NOMO-1 treated with DMSO at 0.1 percent for 48 hours (cell line): ENCODE data around the gene LRRC73.
"Not testable (repeated sequence)": the region's sequence is repeated elsewhere in the genome, so short reads cannot be mapped to it uniquely, and the experiment has no call there.

Experiments used
- DNase-seq: peaks from one replicate; lab custom pipeline; 2025; ENCODE audit not compliant: unreplicated experiment; lab: John Stamatoyannopoulos, UW

The LRRC73 gene

DNA sequence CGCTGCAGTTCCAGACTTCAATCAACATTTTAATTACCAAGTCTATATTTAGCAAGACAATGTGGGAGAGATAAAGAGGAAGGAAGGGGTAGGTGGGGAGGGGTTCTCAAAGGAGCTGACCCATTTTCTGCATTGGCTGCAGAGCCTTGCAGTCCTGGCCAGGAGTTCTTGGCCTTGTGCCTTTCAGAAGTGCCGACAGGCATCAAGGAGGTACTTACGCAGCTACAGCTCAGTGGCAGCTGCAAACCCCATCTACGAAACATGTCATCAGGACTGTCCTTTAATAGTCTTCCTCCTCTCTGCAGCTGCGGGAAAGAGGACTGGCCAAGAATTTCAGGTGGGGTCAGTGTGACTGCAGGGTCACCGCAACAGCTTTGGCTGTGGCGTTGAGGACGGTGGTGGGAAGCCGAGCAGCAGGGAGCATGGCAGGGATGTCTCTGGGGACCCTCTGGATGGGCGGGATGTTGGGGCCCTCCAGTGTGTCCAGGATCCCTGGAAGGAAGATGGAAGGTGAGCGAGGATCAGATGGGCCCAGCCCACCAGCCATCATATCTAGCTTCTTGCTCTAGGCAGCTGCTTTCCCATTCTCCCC is 1.8 kb upstream of the LRRC73 start:
- DNase-seq = no peak

DNA sequence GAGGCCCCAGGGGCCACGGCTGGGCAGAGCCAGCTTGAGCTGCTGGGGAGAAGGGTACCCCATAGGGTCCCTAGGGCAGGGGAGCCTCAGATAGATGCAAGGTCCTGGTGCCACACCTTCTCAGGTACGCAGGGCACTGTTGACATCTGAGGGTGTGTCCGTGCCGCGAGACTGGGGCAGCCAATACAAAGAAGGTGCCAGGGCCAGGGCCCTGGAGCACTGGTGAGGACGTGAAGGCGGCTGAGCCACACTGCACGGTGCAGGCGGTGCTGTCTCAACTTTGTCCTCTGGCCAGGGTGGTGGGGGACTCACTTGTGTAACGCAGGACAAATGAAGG is 649 bp upstream of the LRRC73 start:
- DNase-seq = no peak

DNA sequence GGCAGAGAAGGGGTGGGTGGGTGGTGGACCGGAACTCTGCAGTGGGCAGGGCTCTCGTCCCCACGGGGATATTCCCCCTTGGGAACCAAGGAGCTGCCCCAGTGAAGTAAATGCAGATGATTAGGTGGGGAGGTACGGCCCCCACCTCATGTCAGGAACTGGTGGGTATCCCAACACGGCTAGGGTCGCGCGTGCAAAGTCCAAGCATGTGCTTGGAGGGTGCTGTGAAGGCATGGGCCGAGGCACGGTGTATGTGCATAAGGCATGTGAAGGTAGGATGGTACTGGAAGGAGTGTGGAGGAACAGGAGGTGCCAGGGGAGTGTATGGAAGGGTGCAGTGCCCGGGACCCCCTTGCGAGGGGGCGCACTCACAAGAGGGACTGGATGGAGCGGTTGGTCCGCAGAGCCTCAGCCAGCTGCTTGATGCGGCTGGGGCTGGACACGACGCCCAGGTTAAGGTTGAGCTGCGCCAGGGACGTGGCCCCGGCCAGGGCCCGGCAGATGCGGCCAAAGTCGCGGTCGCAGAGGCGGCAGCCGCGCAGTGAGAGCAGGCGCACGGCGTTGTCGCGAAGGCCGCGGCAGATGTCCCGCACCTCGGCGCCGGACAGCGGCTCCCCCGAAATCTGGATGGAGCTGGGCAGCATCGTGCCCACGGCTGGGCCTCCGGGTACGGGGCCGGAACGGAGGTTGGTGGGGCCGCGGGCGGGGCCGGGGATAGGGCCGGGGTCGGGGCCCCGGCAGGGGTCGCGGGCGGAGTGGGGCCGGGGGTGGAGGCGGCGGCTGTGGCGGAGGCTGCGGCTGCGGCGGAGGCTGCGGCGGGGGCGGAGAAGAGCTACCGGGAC is 783 bp downstream of the LRRC73 start:
- no peak for DNase-seq

DNA sequence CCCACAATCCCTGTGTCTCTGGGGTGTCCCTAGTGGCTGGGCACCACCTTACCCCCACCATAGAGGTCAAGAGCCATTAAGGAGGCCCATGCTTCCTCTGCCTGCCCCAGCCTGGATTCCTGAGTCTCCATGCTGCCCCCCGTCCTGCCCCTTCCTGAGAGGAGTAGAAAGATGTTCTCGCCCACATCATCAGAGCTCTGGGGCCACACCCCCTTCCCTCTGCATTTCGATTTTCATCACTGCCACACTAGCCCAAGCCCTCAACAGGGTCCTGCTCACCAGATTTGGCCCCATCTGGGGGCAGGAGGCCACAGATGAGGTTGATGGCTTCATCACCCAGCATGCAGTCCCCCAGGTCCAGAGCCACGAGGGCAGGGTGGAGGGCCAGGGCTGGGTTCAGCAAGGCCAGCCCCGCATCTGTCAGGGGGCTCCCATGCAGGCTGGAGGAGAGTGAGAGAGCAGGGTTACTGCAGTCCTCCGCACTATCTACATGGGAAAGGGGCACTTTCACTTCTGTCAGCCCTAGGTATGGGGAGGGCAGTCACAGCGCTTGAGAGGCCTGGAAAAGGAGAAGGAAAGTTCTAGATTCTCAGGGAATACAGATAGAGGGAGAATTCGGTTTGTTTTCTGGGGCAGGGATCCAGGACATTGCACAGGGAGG is 1.5 kb downstream of the LRRC73 start:
- no peak for DNase-seq

DNA sequence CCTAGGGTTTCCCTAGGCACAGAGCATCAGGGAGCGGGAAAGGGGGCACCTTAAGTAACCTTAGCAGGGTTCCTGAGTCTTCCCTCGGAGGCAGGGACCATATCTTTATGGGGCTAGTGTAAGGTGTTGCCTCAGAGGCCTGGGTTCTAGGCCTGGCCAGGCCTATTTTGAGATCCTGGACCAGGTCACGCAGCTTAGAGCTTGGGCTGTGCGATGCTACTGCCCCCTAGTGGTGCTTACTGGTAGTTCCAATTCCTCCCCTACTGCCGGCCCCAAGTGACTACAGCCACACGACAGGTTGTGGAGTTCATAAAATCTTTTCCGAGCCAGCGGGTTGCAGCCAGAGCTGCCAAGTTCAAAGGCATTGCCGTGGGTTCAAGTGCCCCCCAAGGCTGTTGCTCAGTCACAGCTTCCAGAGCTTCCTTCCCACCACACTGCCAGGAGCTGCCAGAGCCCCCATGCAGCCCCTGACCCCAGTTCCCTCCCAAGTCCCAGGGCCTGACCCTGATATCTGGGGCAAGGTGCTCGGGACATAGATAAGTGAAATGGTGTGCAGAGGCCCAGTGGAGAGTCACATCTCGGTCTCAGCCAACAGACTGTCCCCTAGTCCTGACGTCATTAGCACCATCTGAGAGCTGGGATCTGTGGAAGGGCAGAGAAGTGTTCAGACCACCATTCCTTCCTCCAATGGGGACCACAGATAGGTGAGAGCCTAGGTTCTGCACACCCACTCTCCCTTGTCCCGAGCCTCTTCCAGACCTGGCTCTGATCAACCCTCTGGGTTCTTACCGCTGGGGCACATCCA is 3.3 kb downstream of the LRRC73 start:
- DNase-seq = peak; percentile 72

DNA sequence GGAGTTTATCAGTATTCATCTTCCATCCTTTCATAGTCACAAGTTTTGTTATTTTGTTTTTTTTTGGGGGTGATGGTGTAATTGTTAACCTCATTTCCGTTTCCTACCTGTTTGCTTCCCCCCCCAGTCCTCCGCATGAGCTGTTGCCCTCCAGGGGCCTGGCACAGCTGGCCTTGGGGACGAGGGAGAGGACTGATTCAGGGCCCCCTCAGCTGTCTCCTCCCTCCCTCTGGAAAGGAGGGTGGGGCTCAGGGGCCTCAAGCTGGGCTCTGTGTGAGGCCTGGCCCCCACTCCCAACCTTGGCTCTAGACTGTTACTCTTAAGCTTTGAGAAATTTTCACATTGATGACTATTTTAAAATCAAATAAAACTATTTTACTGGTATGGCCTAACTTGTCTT is 4.0 kb downstream of the LRRC73 start:
- no peak for DNase-seq

DNA sequence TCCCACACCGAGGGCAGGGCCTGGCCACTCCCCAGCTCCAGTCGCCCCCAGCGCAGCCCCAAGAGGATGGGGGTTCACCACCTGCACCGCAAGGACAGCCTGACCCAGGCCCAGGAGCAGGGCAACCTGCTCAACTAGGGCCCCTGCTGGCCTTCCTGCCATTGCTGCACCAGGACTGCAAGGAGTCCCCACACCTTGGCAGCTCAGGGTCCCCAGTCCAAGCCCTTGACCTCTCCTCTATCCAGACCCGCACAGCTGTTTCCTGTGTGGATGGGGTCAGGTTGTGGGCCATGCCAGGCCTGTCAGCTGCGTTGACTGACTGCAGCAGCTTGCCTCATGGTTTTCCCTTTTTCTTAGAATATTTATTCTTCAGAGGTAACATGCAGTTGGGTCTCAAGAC is 4.4 kb downstream of the LRRC73 start:
- no peak for DNase-seq

DNA sequence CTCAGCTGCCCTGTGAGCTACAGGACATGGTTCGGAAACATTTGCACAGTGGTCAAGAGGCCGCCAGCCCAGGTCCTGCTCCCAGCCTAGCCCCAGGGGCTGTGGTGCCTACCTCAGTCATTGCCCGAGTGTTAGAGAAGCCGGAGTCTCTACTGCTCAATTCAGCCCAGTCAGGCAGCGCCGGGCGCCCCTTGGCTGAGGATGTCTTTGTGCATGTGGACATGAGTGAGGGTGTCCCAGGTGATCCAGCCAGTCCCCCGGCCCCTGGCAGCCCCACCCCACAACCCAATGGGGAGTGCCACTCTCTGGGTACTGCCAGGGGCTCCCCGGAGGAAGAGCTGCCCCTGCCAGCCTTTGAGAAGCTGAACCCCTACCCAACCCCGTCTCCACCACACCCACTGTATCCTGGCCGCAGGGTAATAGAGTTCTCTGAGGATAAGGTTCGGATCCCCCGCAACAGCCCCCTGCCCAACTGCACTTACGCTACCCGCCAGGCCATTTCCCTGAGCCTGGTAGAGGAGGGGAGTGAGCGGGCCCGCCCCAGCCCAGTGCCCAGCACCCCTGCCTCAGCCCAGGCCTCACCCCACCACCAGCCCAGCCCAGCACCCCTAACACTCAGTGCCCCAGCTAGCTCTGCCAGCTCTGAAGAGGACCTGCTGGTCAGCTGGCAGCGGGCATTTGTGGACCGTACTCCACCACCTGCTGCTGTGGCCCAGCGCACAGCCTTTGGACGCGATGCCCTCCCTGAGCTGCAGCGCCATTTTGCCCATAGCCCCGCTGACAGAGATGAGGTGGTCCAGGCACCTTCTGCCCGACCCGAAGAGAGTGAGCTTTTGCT is 5.2 kb downstream of the LRRC73 start:
- no peak for DNase-seq

DNA sequence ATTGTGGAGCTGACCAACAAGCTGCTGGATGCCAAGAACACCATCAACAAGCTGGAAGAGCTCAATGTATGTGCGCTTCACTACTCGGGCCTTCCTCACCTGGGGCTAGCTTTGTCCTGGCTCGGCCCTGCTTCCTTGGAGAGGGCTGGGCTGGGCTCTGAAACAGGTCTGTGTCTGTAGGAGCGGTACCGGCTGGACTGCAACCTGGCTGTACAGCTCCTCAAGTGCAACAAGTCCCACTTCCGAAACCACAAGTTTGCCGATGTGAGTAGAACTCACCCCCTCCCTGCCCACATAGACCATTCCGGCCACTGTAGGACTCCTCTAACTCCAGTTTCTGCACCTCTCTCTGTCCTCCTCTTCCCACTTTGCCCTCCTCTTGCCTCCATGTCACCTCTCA is 6.7 kb downstream of the LRRC73 start:
- no peak for DNase-seq

DNA sequence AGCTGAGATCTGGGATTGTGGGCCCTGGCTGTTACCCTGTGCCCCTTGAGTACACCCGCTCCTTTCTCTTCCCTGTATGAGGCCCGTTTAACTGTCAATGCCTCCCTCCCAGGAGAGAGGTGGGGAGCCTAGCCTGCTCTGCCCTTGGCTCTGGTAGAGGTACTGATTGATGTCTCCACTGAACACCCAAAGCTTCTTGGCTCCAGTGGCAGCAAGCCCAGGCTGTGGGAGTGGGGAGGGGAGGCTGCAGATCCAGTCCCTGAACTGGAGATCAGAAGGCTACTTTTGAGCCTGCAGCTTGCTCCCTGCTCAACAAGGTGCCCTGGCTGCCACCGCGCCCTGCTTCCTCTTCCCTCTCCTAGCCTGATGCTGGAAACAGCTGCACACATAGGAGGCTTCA is 7.5 kb downstream of the LRRC73 start:
- no peak for DNase-seq

DNA sequence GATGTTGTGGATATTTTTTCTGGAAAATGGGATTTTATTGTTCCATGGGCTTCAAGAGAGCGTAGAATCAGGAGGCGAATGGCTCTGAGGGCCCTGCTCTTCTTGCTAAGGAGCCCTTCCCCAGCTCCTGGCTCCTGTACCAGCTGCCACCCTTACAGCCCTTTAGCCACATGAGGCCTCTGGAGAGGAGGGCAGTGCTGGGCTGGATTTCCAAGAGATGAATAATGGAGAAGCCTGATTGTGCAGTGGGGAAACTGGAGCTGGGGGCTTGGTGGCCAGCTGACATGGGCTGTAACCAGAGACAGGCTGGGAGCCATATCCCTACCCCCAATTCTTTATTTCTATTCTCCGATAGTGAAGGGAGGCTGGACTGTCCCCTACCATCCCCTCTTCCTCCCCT is 9.2 kb downstream of the LRRC73 start:
- no peak for DNase-seq

DNA sequence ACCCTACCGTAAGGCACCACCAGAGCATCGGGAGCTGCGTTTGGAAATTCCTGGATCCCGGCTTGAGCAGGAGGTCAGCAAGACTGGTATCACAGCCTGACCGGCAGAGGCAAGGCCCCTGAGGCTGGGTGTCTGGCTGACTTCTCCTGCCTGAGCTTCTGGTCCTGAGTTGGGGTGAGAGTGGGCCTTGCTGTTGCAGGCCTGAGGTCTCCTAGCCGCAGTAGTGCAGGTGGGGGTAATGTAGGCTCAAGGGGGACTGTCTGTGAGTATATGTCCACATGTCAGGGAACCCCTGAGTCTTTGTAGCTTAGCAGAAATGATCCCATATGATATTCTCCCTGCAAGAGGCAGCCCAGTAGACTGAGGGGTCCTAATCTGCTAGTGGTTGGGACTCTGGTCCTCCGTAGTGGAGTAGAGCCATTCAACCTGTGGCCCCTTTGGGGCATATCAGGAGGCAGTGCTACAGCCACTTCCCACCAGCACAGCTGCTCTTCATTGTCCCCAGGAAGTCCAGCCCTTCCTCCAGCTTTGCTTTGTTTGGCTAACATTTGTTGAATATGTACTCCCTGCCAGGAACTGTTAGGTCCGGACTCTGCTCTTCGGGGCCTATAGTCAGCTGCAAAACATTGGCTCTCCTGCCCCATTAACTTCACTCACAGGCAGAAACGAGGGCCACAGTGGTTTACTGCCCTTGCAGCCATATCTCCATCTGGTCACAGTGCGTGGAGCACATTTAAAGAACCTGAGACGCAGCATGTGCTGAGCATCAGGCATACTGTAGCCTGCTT is 10.9 kb downstream of the LRRC73 start:
- no peak for DNase-seq

DNA sequence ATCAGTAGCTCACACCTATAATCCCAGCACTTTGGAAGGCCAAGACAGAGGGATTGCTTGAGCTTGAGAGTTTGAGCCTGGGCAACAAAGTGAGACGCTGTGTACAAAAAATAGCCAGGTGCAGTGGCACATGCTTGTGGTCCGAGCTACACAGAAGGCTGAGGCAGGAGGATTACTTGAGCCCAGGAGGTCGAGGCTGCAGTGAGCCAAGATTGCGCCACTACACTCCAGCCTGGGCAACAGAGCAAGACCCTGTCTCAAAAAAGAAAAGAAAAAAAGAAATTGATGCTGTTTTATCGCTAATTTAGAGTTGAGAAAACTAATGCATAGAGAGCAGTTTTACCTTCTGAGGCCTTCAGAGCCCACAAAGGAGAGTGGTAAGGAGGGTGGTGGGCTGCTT is 11.9 kb downstream of the LRRC73 start:
- DNase-seq = not testable (repeated sequence)

DNA sequence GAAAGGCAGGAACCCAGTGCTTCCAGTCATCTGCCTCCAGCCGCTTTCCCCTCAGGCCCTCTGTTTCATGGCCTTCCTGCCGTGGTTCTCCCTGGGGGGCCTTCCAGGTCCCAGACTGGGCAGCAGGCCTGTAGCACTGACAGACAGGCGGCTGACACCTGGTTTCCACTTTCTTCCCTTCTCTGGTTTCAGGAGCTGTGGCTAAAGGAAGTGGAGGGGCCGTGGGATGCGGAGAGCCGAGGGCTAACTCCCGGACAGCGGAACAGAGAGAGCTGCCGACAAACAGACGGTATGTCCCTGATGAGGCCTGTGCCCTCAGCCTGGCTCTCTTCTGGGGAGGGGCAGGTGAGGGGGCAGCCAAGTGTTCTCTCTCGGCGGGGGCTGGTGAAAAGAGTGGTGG is 12.5 kb downstream of the LRRC73 start:
- no peak for DNase-seq

DNA sequence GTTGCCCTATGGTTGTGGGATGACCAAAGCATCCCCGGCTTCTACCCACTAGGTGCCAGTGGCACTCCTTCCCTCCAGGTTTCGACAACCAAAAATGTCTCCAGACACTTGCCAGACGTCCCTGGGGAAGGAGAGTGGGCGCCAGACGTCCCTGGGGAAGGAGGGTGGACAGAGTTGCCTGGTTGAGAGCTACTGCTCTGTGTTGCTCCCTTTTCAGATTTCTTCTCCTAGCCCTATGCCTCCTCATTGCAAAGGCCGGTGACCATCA is 13.1 kb downstream of the LRRC73 start:
- no peak for DNase-seq

DNA sequence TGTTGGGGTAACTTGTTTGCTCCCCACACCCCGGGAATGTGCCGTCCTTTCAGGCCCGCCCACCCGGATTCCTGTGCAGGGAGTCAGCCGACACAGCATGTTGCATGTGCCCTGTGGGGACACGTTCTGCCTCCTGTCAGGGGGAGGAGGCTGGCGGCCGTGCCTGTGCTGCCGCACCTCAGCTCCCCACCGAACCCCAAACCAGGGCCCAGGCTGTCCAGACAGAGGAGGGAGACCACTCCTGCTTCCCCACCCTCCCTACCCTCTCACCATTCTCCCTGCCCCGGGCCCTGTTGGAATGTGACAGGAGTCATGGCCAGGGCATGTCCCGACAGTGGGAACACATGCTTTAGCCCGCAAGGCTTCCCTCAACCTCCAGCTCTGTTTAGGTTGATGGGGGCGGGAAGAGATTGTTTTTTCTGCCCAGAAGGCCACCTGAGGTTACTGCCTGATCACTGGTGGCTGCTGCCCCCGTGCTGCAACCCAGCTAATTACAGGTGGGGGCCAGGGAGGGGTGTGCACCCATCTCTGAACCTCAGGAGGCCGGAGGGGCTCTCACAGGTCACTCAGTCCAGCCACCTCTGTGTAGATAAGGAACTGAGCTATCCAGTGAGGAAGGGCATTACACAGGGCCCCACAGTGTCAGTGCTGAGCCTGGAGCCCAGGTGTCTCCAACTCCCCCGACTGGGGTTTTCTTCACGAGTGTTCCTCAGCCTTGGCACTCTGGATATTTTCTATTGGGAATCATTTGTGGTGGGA is 13.6 kb downstream of the LRRC73 start:
- no peak for DNase-seq

DNA sequence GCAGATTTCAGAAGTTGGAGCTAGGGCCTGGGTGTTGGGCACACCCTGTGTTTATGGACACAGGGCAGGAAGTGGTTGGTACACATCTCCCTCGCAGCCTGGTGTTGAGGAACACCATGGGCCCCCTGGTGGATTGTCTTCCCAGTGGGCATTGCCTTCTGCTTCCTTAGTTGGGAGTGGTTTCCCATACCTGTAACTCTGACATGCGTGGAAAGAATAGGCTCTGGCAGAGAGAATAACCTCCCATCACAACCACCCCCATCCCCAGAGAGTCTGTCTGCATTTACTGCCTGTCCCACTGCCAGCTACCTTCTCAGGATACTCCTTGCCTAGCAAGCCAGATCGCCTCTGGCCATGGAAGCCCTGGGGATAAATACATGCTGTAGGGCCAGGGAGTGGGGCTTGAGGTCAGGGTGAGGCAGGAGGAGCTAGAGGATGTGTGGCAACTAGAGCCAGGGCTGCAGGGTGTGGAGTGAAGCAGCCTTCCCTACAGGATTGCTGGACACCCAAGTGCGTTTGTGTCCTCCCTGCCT is 14.7 kb downstream of the LRRC73 start:
- DNase-seq = no peak

DNA sequence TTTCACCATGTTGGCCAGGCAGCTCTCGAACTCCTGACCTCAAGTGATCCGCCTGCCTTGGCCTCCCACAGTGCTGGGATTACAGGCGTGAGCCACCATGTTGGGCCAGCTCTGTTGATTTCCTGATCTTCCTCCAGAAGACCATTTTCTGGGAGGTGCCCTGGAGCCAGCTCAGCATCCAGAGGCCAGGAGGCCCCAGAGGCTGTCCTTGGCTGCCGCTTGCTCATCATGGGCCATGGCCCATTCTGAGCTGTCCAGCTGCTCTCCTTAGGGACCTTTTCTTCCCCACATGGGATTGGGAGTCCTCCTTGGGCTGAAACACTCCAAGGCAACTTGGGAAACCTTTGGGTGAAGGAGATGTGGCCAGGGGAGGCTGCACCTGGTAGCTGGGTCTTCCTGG is 15.4 kb downstream of the LRRC73 start:
- no peak for DNase-seq

DNA sequence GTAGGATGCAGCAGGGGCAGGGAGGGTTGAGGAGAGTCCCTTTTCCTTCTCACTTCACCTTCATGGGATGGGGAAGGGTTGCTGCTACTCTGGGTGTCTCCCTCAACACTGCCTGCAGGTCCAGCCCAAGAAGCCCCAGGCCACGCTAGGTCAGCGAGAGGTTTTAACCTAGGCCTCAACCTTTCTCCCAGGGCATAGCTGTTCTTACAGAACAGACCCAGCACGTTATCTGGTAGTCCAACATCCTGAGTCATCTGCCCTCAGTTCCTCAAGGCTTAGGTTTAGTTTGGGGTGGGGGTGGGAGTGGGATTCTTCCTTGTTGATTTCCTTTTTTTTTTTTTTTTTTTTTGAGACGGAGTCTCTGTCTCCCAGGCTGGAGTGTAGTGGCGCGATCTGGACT is 15.8 kb downstream of the LRRC73 start:
- DNase-seq = no peak
